ENCODE measurements around the gene CNN2. TPM values are rescaled to one million over a fixed set of nuclear protein-coding genes. Genes with fewer than 3 reads are reported as not detected.
A peak's percentile ranks its signal among the peaks of the same experiment; 100 is the strongest.

Gene CNN2
- total and polyA plus RNA-seq, 2 of the 8 experiments (the other 6 are each of a cell fraction or from before 2014, with no cell fraction given), result 189 to 551 TPM

GRCh38 chr19:1018932-1019615 lies 7.3 kb upstream of the CNN2 start:
- WGBS, 2 experiments (ENCODE audit: extremely low coverage in 1 of 2, insufficient coverage in 1 of 2, insufficient read length in 1 of 2, insufficient replicate concordance in 2 of 2, low coverage in 1 of 2, low lambda C conversion rate in 2 of 2, missing lambda C conversion rate in 1 of 2), result 88% methylated on average over 17 of the region's 17 CpGs; no CpG with 5 or more reads in 1 of the 2 experiments
- Histone ChIP-seq H3K4me3 (ENCODE audit: extremely low read depth in 1 of 4, insufficient read depth in 2 of 4, low read depth in 3 of 4, low read length in 4 of 4) (peak overlapping the region in 2 of 4 experiments; percentile 10 to 96; a peak in 3 of 8 replicates), H3K4me1 (replicated peaks in 1 of 4; ENCODE audit: control insufficient read depth in 3 of 4, insufficient read depth in 4 of 4, low read length in 3 of 4) (peaks cover 0 to 37% (median 25%) of the 10 kb centered on the region in 4 experiments; a peak in 5 of 7 replicates), H3K9ac (replicated peaks in 1 of 4; ENCODE audit: extremely low read depth in 1 of 4, low read depth in 3 of 4, low read length in 3 of 4) (no peak overlapping the region; a peak in 1 of 7 replicates), H3K14ac (ENCODE audit: insufficient read length) (no peak overlapping the region), H2BK5ac (ENCODE audit: low read depth, low read length) (peak overlapping the region; percentile 60; the same call in 1 of the 2 replicates), H2BK120ac (replicated peaks; ENCODE audit: low read depth, low read length) (no peak overlapping the region), H4K20me1 (replicated peaks in 1 of 2; ENCODE audit: control insufficient read depth in 1 of 2, insufficient read depth in 2 of 2, low read length in 2 of 2) (peaks cover 36 to 46% of the 10 kb centered on the region in 2 experiments), H3K27ac (ENCODE audit: low read depth, low read length) (no peak overlapping the region), H4K8ac (ENCODE audit: extremely low read depth, insufficient read depth, low read length) (peak overlapping the region; percentile 80; the same call in 1 of the 2 replicates), H3K56ac (replicated peaks; ENCODE audit: insufficient read length, low read depth, low read length) (no peak overlapping the region), H2BK20ac (ENCODE audit: low read length) (no peak overlapping the region), H2AFZ (ENCODE audit: low read length) (no peak overlapping the region), H3K23me2 (ENCODE audit: low read depth, low read length) (peaks cover 9% of the 10 kb centered on the region), H3K36me3 (ENCODE audit: control insufficient read depth in 2 of 4, insufficient read depth in 4 of 4, low read length in 3 of 4) (peaks cover 0 to 3% (median 0%) of the 10 kb centered on the region in 4 experiments; a peak in 1 of 8 replicates), H4K5ac (ENCODE audit: insufficient read length, low read depth, low read length) (no peak overlapping the region), H3K4me2 (ENCODE audit: insufficient read depth in 1 of 2, low read depth in 2 of 2, low read length in 2 of 2) (peak overlapping the region; percentile 93 to 98; a peak in 3 of 4 replicates), H2BK15ac (ENCODE audit: low read length) (no peak overlapping the region), H4K91ac (replicated peaks; ENCODE audit: insufficient read length, low read length) (no peak overlapping the region), H3K9me3 (ENCODE audit: insufficient read depth in 2 of 2, low read depth in 1 of 2, low read length in 1 of 2) (no peaks in the 10 kb centered on the region), H2AK5ac (ENCODE audit: low read depth, low read length) (no peak overlapping the region), H3K79me2 (ENCODE audit: control insufficient read depth in 1 of 2, insufficient read depth in 2 of 2, low read length in 2 of 2) (peaks cover 36 to 68% of the 10 kb centered on the region in 2 experiments), H2BK12ac (ENCODE audit: low read depth, low read length) (no peak overlapping the region), H3K79me1 (ENCODE audit: low read depth, low read length) (peaks cover 24% of the 10 kb centered on the region), H3K18ac (ENCODE audit: extremely low read depth, low read length) (no peak overlapping the region), H3K4ac (replicated peaks; ENCODE audit: insufficient read length, low read depth, low read length) (no peak overlapping the region), H3K23ac (ENCODE audit: insufficient read length) (no peak overlapping the region), H3K27me3 (replicated peaks in 1 of 4; ENCODE audit: control insufficient read depth in 3 of 4, extremely low read depth in 1 of 4, insufficient read depth in 3 of 4, low read length in 3 of 4) (no peaks in the 10 kb centered on the region)
- DNase-seq (ENCODE audit: low read depth in 1 of 2, low spot score in 2 of 2) (no peak), FAIRE-seq (no peak)
- ChIA-PET POLR2A (ENCODE audit: partially characterized antibody) (interaction anchor here (0.6 to 6.4 kb wide), 13 partner anchors 10 to 202 kb away, joined by 3 to 125 read pairs (median 4); partner anchors contain the start of genes ABCA7 and CNN2), CTCF (ENCODE audit: partially characterized antibody) (interaction anchor here (0.9 to 2.3 kb wide), 10 partner anchors 9 to 95 kb away, joined by 3 to 8 read pairs (median 4); no protein-coding TSS in a partner anchor)
- TF ChIP-seq CHD2 (IDR thresholded peaks at IDR 0.05; ENCODE audit: low read length), result no peak
- TF ChIP-seq SRF (IDR thresholded peaks at IDR 0.05; ENCODE audit: low read depth, low read length), result no peak
- no peak for TF ChIP-seq PHF8 (conservative IDR thresholded peaks at IDR 0.05; ENCODE audit: low read depth, low read length)
- no peak for TF ChIP-seq EP300 (IDR thresholded peaks at IDR 0.05; ENCODE audit: borderline replicate concordance in 1 of 2, low read depth in 2 of 2, low read length in 2 of 2)

Data from H1 (cell line).